Hepatocyte (in vitro differentiated cells): Measurements from ENCODE around the gene FBXL2.

Experiments used
- EZH2 ChIP-seq: fragments of 200-600 bp; sonication (generic); IDR thresholded peaks from 2 replicates; pipeline ENCODE4 v1.6.1; 2016; ENCODE audit warnings: antibody characterized with exemption, mild to moderate bottlenecking, borderline replicate concordance
- EZH2phosphoT487 ChIP-seq: fragments of 200-600 bp; sonication (generic); IDR thresholded peaks from one replicate; pipeline ENCODE4 v1.6.1; 2018; ENCODE audit warnings: antibody characterized with exemption, mild to moderate bottlenecking, low read depth, moderate library complexity; ENCODE audit not compliant: unreplicated experiment, severe bottlenecking
- TF ChIP-seq, protein P1 (sequence below): fragments of 200-600 bp; sonication (generic); IDR thresholded peaks from 2 replicates; pipeline ENCODE4 v1.5.1; 2016; ENCODE audit warnings: antibody characterized with exemption, mild to moderate bottlenecking; ENCODE audit not compliant: poor library complexity

DNA sequence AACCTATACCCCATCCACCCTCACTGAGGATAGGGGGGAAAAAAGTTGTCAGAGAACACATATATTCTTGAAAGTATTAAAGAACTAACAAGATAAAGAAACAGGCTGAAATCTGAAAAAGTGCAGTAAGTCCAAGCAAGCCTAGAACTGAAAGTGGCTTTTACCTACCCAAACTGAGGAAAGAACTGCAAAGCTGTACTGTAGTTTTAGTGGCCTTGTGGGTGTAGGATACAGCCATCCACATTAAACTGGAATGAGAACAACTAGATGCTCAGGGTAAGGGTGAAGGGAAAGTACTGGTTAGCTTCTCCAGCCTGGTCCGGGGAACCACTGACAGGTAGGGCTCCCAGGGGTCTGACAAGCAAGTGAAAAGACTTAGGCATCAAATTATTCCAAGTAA is 152.8 kb downstream of the FBXL2 start:
- TF ChIP-seq EZH2: no peak
- TF ChIP-seq, protein P1, sequence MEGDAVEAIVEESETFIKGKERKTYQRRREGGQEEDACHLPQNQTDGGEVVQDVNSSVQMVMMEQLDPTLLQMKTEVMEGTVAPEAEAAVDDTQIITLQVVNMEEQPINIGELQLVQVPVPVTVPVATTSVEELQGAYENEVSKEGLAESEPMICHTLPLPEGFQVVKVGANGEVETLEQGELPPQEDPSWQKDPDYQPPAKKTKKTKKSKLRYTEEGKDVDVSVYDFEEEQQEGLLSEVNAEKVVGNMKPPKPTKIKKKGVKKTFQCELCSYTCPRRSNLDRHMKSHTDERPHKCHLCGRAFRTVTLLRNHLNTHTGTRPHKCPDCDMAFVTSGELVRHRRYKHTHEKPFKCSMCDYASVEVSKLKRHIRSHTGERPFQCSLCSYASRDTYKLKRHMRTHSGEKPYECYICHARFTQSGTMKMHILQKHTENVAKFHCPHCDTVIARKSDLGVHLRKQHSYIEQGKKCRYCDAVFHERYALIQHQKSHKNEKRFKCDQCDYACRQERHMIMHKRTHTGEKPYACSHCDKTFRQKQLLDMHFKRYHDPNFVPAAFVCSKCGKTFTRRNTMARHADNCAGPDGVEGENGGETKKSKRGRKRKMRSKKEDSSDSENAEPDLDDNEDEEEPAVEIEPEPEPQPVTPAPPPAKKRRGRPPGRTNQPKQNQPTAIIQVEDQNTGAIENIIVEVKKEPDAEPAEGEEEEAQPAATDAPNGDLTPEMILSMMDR: no peak
- TF ChIP-seq EZH2phosphoT487: no peak
